CD4-positive, alpha-beta T cell treated with Interleukin-17A for 4 hours (primary cell): Measurements from ENCODE around the gene IL17B.
A peak's percentile ranks its signal among the peaks of the same experiment; 100 is the strongest.
"Not testable (repeated sequence)": the region's sequence is repeated elsewhere in the genome, so short reads cannot be mapped to it uniquely, and the experiment has no call there.

ENCODE experiments used
- DNase-seq: peaks from one replicate; pipeline ENCODE4 v3.0.0-alpha.2; 2020; ENCODE audit warnings: mixed read lengths

Gene IL17B

DNA sequence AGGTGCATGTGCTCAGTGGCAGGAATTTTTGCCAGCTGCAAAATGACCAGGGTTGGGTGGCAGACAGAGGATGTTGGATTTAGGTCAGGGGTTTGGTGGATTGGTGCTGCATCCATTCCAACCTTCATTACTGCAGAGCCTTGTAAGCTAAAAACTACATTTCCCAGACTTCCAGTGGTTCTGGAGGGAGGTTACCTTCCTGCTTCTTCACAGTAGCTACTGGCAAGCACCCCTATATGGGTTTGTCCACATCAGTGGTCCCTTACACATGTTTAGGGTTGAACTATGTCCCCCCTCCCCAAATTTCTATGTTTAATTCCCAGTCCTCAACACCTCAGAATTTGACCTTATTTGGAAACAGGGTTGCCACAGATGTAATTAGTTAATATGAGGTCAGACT, 20.7 kb upstream of the IL17B start:
- DNase-seq, result no peak

DNA sequence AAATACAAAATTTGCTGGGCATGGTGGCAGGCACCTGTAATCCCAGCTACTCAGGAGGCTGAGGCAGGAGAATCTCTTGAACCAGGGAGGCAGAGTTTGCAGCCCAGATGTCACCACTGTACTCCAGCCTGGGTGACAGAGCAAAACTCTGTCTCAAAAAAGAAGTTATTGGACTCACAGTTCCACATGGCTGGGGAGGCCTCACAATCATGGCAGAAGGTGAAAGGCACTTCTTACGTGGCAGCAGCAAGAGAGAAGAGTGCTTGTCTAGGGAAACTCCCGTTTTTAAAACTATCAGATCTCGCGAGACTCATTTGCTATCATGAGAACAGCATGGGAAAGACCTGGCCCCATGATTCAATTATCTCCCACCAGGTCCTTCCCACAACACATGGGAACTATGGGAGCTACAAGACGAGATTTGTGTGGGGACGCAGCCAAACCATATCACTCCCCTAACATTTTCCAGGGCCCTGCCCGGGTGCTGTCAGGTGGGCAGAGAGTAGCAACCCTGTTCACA, 19.7 kb upstream of the IL17B start:
- not testable (repeated sequence) for DNase-seq

DNA sequence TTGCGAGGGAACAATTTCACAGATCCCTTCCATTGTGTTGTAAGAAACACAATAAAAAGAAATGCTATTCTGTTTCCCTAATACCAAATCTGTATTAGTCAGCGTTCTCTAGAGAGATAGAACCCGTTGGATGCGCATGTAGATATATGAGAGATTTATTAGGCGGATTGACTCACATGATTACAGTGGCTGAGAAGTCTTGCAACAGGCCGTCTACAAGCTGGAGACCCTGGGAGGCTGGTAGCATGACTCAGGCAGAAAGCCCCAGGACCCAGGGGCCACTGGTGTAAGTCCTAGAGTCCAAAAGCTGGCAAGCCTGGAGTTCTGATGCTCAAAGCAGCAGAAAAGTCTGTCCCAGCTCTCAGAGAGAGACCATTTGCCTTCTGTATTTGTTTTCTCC, 18.4 kb upstream of the IL17B start:
- DNase-seq, result no peak

DNA sequence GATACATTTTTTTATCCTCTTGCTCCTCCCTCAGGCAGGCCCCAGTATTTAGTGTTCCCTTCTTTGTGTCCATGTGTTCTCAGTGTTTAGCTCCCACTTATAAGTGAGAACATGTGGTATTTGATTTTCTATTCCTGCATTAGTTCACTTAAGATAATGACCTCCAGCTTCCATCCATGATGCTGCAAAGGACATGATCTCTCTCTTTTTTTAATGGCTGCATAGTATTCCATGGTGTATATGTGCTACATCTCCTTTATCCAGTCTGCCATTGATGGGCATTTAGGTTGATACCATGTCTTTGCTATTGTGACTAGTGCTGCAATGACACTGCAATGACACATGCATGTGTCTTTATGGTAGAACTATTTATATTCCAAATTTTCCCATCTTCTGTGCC, 15.9 kb upstream of the IL17B start:
- DNase-seq, result not testable (repeated sequence)

DNA sequence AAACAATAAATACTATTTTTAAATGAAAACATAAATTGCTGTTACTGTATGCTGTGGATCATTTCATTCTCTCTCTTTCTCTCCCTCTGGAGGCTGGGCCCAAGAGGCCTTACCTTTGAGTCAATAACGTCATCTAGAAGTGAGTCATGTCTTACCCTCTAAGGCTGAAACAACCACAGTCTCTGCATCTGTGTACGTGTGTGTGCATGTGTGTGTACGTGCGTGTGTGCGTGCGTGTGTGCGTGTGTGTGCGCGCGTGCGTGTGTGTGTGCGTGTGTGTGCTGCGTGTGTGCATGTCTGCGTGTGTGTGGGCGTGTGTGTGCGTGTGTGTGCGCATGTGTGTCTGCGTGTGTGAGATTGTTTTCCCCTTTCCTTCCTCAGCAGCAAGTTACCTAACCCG, 13.6 kb upstream of the IL17B start:
- DNase-seq, result no peak

DNA sequence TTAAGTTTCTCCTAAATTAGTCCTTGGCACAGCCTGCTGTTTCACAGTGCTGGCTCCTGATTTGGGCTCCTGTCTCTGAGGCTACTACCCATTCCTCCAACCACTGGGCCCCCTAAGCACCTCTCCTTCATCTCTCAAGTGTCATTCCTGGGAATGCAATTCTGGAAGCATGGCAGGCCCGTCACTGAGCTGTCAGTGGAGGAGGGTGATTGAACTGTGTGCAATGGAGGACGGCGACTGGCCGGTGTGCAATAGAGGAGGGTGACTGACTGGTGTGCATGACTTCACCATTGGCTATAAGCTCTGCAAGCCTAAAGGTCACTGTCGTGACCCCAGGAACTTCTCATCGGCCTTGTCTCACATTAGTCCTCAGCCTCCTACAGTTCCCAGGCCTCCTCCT, 12.4 kb upstream of the IL17B start:
- DNase-seq, result no peak

- DNase-seq, result not testable (repeated sequence)
Measured at GRCh38 chr5:149391076-149391475, 12.0 kb upstream of the IL17B start.

DNA sequence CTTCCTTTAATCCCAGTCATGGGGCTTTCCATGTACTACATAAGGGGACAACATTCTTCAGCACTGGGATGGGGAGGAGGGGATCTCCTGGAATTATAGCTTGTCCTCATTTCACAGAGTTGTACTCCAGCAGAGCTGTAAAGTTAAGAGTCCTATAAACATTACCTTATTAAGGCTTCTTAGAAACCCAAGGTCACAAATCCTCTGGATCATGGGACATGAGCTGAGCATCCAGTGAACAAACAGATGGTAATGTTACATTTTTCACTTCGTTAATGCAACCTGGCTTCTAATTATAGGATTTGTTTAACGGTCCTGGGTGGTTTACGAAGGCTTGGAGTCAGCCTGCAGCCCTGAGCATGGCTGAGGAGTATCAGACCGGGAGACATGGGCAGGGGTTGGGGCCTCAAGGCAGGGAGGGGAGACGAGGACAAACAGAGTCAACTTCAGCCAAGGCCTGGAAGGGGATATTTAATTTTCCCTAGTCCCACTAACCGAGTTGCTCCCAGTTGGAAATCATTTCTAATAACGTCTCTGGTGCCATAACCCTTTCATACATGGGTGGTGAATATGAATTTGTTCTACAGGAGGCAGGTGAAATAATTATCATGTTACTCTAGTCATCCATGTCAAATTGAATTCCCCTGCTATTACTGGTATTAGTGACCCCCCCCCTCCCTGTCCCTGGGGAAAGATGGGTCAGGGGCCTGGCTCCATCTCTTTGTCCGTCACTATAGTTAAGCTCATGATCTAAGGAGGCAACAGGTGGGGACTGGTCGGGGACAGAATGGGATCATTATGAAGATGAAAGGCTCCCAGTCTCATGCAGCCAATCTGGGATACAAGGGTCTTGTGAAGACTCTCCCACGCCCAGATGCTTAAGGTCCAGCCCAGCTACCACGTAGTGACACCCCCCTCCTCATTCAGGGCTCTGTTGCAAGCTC, 10.7 kb upstream of the IL17B start:
- DNase-seq, result no peak

DNA sequence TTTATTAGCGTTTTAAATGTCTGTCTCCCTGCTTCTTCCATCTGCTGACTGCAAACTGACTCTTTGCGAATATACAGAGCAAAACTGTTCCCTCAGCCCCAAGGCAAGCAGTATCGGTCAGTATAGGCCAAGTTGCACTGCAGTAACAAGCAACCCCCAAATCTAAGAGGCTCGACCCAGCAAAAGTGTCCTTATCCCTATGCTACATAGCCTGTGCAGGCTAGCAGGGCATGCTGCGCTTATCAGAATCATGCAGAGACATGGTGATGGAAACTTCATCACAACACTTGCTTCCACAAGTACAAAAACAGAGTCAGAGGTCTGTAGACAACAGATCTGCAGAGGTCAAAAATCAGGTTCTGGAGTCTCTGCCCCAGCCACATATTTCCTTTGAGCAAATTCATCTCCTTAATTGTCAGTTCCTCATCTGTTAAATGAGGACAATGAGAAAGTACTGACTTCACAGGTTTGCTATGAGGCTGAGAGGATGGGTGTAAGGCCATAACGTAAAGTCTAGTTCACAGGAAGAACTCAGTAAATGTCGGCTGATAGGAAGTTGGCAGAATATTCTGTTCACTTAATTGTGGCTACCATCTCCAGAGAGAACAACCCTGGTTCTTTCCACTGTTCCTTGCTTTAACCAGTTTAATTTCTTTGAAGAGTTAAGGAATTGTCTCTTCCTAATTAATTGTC, 9.6 kb upstream of the IL17B start:
- no peak for DNase-seq

DNA sequence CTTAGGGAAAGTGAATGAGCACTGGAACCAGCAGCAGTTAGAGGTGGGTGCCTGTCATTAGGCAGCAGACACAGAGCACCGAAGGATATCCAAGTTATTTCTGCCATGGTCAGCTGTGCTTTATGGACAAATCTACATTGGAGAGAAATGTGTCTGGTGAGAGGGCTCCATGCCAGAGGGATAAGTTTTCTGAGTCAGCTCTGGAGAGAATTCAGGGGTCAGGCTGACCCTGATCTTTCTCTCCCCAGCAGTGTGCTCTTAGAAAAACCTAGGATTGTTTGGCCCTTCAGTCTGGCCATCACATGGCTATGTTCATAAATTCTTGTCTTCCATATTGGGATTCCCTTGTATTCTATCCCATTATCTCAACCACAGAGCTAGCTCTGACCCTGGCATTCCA, 8.9 kb upstream of the IL17B start:
- DNase-seq, result no peak

GRCh38 chr5:149387081-149387631, 8.1 kb upstream of the IL17B start:
- DNase-seq, result no peak

DNA sequence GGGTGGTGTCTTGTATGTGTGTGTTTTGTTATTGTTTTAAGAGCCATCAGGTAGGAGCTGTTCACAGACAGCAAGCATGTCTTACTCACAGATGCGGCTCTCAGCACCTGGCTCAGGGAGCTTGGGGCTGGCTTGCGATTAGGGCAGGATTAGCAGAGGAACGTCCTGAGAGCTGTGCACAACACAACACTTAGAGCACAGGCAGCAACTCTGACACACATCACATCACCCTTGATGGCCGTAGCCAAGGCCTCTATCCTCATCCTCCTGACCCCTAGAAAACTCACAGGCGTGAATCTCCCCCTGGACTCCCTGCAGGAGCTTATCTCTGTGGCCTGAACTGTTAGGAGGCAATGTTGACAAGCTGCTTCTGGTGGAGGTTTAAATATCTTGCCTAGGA, 7.1 kb upstream of the IL17B start:
- DNase-seq, result no peak

DNA sequence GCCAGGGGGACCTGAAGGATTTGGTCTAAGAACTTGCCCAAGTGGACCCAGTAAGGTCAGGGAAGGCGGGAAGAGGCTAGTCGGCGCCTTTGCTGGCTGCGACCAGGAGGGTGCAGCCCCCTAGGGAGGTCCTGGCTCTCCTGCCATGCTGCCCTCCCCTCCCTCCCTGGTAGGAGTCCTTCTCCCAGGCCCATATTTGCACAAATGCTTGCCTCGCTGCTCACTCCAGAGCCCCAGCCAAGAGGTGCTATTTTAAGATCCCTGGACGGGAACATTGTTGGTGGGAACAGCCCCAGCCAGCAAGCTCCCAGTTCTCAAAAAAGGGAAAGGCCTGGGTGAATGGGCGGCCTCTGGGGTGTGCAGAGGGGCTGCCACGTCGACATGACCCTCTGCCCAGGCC, 4.3 kb upstream of the IL17B start:
- no peak for DNase-seq

DNA sequence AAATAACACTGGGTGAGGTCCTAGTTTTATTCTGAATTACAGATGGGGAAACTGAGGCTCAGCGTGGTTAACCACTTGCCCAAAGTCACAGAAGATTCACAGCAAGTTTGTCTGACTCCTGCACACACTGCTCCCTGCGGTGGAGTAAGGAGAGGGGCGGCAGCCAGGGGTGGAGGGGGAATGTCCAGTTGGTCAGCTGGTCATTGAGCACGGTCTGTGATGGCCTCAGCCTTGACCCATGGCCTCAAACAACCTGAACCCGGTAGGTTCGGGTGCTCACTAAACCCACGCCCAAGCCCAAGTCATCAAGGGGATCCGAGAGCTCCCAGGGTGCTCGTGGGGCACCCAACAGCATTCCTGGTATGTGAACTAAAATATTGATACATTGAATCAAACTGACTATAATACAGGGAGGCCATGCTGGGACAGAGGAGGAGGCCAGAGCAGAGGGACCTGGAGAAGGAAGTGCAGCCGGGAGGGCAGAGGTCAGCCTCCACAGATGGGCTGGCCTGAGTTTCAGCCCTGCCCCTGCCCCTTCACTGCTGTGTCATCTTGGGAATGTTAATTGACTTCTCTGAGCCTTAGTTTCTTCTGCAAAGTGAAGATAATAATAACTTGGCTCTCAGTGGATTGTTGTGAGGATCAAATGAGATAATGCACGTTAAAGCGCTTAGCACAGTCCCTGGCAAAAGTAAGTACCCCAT, 3.6 kb upstream of the IL17B start:
- no peak for DNase-seq

DNA sequence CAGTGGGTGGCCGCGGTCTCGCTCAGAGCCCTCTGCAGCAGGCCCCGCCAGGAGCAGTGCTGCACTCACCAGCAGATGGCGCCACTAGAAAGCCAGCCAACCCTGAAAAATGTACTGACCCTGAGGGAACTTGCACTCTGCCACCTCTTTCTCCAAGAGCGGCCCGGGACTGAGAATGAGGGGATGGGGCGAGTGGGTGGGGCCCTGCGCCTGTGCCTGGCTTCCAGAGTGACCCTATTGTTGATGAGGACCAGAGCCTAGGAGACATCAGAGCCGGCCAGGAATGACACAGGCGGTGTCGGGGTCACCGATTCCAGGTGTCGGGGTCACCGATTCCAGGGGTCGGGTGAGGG, 2.9 kb upstream of the IL17B start:
- peak; percentile 83 for DNase-seq

- no peak for DNase-seq
Measured at GRCh38 chr5:149381261-149381985, 2.3 kb upstream of the IL17B start.

GRCh38 chr5:149380466-149381121, 1.5 kb upstream of the IL17B start:
- no peak for DNase-seq

GRCh38 chr5:149379818-149380374, 804 bp upstream of the IL17B start:
- no peak for DNase-seq

DNA sequence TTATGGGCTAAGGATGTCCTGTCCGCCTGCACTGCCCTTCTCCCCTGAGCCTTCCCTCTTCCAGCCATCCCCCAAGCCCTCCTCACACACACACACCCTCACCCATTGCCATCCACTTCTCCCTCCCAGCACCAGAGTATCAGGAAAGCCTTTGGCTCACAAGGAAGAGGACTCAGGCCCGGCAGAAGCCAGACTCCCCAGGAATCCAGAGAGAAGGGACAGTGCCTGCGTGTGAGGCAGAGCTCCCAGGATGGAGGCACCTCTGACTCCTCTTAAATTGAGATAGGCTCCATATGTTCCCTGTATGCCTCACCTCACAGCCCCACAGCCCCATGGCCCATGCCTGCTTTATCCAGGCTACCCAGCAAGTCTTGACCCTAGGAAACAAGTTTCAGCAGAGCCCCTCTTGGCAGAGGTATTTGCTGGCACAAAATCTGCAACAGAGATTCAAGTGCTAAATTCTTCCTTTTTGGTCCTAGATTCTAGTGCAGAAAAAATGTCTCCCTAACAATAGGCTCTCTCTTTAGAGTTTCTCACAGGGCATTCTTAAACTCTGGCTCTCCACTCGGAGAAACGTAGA, 761 bp downstream of the IL17B start:
- no peak for DNase-seq

DNA sequence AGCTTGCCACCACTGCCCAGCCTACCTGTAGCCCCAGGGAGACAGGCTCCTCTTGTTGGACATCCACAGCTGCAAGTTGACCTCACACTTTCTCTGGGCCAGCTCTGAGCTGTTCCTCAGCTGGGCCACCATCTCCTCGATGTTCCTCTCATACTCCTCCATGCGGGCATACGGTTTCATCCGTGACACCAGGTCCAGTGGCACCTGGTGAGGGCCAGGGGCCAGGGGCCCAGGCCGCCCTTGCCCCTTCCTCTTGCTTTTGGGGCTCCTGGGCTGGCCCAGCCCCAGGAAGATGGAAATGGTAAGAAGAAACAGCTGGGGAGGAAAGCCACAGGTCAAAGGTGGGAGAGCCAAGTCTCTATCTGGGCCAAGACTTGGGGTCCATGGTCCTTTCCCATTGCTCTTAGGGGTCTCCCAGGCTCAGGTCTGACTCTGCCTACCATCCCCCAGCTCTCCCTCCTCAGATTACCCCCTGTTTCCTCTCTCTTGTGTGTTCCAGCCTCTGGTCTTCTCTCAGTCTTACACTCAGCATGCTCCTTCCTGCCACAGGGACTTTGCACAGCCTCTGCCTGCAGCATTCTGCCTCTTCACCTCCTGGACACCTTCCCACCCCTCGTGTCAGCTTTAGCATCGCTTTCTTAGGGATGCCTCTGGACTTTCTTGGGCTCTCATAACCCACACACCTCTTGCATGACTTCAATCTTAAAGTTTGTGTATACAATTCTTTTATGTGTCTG, 2.2 kb downstream of the IL17B start:
- no peak for DNase-seq
